CD4-positive, alpha-beta T cell treated with Interleukin-15 for 1 hour (primary cell): Measurements from ENCODE around the gene MMP10.

Source experiments
- DNase-seq: peaks from one replicate; pipeline ENCODE4 v3.0.0-alpha.2; 2020

The MMP10 gene

DNA sequence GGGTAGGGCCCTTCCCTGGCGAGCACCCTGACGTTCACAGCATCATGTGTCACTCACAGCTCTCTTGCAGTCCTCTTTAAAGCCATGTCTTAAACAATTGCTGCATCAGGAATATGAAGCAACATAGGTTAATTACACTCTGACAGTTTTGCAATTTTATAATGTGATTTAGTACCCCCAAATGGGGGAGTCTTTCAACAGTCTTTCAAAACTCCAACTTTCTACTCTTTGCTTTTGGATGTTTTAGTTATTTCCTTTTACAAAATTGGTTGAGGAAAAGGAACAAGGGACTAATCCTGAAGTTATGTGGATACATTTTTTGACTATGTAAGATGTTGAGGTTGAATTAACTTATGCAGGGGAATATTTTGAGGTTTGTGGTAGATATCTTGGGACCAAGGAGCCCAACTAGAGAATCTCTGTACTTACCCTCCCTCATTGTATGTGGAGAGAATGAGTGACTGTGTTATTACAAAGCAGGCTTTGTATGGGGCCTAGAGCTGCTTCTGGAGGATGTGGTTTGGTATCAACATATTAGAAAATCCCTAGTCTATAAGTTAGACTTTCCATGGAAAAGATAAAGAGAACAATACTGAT, 55.4 kb downstream of the MMP10 start, which contains the start of gene MMP8:
Gene MMP8, minus strand, starts transcription at position 51 of the 597 bp plus-strand sequence. CDS start 99 bp downstream, outside the sequence.
- DNase-seq = no peak

GRCh38 chr11:102722821-102723220, 57.6 kb downstream of the MMP10 start:
- DNase-seq = no peak
